BLaER1 (cell line): ENCODE results near the gene SPG21.

Experiments used
- H3K27ac ChIP-seq: shearing (Covaris generic); formaldehyde crosslinking; 2 replicates; pipeline ENCODE4 v1.8.1; 2022
- H3K27me3 ChIP-seq: shearing (Covaris generic); formaldehyde crosslinking; 2 replicates; pipeline ENCODE4 v1.8.1; 2022
- H3K36me3 ChIP-seq: shearing (Covaris generic); formaldehyde crosslinking; 2 replicates; pipeline ENCODE4 v1.8.1; 2022
- H3K4me1 ChIP-seq: shearing (Covaris generic); formaldehyde crosslinking; 2 replicates; pipeline ENCODE4 v1.8.1; 2022
- H3K4me2 ChIP-seq: shearing (Covaris generic); formaldehyde crosslinking; 2 replicates; pipeline ENCODE4 v1.8.1; 2022
- H3K4me3 ChIP-seq: shearing (Covaris generic); formaldehyde crosslinking; 2 replicates; pipeline ENCODE4 v1.8.1; 2022
- H3K9ac ChIP-seq: shearing (Covaris generic); formaldehyde crosslinking; 2 replicates; pipeline ENCODE4 v1.8.1; 2022
- H3K9me3 ChIP-seq: shearing (Covaris generic); formaldehyde crosslinking; 2 replicates; pipeline ENCODE4 v1.8.1; 2022
- H4K20me1 ChIP-seq: shearing (Covaris generic); formaldehyde crosslinking; 2 replicates; pipeline ENCODE4 v1.8.1; 2022
- Cebpa-rat ChIP-seq: shearing (Covaris generic); IDR thresholded peaks from 2 replicates; pipeline ENCODE4 v1.8.1; 2022

Gene SPG21

DNA sequence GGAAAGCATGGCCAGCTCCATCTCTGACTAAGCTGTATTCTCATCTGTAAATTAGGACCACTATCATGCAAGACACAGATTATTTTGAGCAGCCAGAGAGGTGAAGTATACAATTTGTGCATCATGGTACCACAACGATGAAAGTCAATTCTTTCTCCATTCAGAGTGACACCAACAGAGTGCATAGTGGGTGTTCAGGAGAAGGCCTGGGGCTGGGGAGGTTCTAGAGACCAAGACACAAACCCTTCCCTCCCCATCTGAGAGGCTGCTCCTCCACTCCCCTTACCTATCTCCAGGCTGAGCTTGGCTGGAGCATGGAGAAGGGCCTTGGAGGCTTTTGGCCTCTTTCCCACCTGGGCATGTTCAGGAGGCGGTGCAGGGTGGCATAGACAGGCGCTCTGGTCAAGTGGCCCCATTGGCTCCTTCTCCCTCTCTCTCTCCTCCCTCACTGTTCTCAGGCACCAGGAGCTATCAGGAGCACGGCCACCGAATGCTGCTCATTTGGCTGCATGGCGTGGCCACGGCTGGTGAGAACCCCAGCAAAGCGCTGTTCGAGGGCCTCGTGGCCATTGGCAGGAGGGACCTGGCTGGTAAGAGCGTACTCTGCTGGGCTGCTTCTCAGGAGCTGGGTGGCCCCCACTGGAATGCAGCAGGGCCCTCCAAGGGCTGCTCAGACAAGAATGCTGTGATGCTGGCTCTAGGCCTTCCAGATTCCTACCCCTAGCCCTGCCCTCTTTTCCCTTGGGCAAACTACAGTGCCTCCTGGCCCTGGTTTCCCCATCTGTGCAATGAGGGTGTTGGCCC is 40.1 kb downstream of the SPG21 start:
- TF ChIP-seq Cebpa-rat: no peak
- Histone ChIP-seq H3K9me3 (no peaks in the 10 kb centered on the region), H4K20me1 (no peaks in the 10 kb centered on the region), H3K27me3 (no peaks in the 10 kb centered on the region), H3K4me3 (no peak overlapping the region), H3K27ac (no peak overlapping the region), H3K36me3 (no peaks in the 10 kb centered on the region), H3K4me2 (no peak overlapping the region), H3K4me1 (no peaks in the 10 kb centered on the region), H3K9ac (no peak overlapping the region)

DNA sequence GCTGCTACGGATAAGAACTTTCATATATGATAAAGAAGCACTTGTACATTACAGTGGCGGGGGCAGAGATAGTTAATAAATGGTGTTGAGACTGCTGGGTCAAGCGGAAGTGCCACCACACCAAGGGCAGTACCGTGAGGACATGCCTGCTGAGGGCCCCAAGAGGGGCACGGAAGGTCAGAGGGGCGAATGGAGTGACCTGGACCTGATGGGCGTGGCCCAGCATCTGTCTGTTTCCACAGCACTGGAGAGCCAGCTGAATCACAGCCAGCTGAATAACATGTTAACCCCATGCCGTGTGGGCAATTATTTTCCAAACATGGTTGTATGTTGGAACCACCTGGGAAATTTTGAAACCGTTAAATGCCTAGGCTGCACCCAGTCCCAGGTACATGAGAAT is 40.8 kb downstream of the SPG21 start:
- no peaks in the 10 kb centered on the region for H3K36me3 ChIP-seq

DNA sequence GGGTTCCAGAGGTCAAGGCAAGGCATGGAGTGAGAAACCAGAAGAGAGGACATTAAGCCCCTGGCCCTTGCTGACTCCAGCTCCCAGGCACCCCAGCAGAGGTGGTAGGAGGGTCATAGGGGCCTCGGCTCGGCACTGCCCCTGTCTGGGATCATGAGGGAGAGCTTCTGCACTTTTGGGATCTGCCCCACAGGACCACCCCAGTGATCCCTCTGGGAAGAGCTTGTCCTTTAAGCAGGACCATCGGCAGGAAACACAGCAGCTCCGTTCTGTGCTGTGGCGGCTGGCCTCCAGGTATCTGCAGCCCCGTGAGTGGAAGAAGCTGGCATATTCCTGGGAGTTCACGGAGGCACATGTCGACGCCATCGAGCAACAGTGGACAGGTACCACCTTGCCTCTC is 42.5 kb downstream of the SPG21 start:
- H3K9me3 ChIP-seq: no peaks in the 10 kb centered on the region
- H3K36me3 ChIP-seq: no peaks in the 10 kb centered on the region
- no peak overlapping the region for H3K27ac ChIP-seq
- H3K4me2 ChIP-seq: no peak overlapping the region
- H3K9ac ChIP-seq: no peak overlapping the region
- H3K27me3 ChIP-seq: no peaks in the 10 kb centered on the region
- H3K4me1 ChIP-seq: no peaks in the 10 kb centered on the region
- H3K4me3 ChIP-seq: no peak overlapping the region
- no peaks in the 10 kb centered on the region for H4K20me1 ChIP-seq
- TF ChIP-seq Cebpa-rat: no peak

More for the DNA sequence above, 40.8 kb downstream of the SPG21 start:
- Histone ChIP-seq H3K27ac (no peak overlapping the region), H3K9me3 (no peaks in the 10 kb centered on the region), H3K4me2 (no peak overlapping the region), H3K9ac (no peak overlapping the region), H3K27me3 (no peaks in the 10 kb centered on the region), H3K4me1 (no peaks in the 10 kb centered on the region), H4K20me1 (no peaks in the 10 kb centered on the region), H3K4me3 (no peak overlapping the region)
- TF ChIP-seq Cebpa-rat: no peak

DNA sequence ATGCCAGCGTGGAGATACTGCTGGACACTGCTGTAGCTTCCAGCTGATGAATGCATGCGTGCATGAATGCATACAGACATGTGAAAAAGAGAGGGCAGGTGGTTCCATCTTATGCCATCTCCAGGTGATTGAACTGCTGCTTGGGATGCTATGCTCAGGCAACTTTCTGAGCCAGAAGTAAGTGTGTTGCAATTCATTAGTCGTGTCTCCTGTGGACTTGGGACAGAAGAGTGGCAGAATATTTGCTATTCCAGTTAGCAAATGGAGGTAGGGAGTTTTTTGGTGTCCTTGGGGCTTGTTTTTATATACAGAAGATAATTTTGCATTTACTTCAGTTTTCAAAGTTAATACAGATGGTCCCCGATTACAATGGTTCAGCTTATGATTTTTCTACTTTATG is 44.8 kb downstream of the SPG21 start:
- Histone ChIP-seq H3K27ac (no peak overlapping the region), H3K4me2 (no peak overlapping the region), H3K27me3 (no peaks in the 10 kb centered on the region), H3K9ac (no peak overlapping the region), H3K4me1 (no peaks in the 10 kb centered on the region), H3K4me3 (no peak overlapping the region), H3K36me3 (no peaks in the 10 kb centered on the region), H3K9me3 (no peaks in the 10 kb centered on the region), H4K20me1 (no peaks in the 10 kb centered on the region)
- no peak for TF ChIP-seq Cebpa-rat

DNA sequence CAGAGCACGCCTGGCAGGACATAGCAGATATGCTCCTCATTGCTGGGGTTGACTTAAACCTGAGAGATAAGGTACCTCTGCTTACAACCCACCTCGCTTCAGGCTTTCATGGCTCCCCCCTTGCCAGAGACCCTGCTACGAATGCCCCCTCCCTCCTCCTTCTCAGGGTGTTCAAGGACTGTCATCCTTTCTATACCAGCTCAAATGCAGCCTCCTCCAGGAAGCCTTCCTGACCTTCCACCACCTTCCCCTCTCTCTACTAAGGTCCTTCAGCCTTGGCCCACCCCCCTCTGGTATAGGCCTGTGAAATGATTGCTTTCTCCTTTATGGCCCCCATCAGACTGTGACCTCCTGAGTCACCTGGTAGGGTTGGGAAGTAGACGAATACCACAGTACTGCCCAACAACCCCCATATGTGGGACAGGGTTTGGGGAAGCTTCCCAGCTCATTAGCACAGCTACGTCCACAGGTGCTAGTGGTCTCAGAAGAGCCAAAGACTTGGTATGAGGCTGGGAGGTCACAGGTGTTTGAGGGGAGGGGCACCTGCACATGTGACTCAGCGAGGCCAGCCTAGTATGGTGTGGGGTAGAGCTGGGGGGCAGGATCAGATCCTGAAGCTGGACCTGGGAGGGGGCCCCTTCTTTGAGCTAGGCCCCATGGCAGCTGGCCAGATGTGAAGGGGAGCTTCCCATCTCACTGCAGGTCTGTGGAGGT is 46.0 kb downstream of the SPG21 start:
- Histone ChIP-seq H3K27ac (no peak overlapping the region), H3K9ac (no peak overlapping the region), H3K36me3 (no peaks in the 10 kb centered on the region), H3K9me3 (no peaks in the 10 kb centered on the region), H3K4me1 (no peaks in the 10 kb centered on the region), H3K27me3 (no peaks in the 10 kb centered on the region), H3K4me3 (no peak overlapping the region), H3K4me2 (no peak overlapping the region), H4K20me1 (no peaks in the 10 kb centered on the region)
- no peak for TF ChIP-seq Cebpa-rat

DNA sequence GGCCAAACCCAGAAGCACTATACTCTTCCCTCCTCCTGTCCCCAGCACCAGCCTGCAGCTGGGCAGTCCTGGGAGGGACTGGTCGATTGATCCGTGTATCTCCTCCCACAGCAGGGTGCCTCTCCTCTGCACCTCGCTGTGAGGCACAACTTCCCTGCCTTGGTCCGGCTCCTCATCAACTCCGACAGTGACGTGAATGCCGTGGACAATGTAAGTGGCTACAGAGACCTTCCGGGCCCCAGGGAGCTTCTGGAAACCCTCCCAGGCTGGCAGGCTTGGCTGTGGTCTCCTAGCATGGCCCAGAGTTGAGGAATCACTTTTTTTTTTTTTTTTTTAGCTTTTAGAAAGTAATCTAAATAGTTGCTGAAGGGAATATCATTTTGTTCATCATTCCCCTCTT is 47.4 kb downstream of the SPG21 start:
- Histone ChIP-seq H3K27ac (no peak overlapping the region), H3K4me3 (no peak overlapping the region), H3K36me3 (no peaks in the 10 kb centered on the region), H3K9ac (no peak overlapping the region), H3K9me3 (no peaks in the 10 kb centered on the region), H3K4me1 (0 out of 2 replicates have a peak, but pooled peaks cover 6% of the 10 kb centered on the region), H4K20me1 (no peaks in the 10 kb centered on the region), H3K4me2 (no peak overlapping the region), H3K27me3 (no peaks in the 10 kb centered on the region)
- TF ChIP-seq Cebpa-rat: no peak

DNA sequence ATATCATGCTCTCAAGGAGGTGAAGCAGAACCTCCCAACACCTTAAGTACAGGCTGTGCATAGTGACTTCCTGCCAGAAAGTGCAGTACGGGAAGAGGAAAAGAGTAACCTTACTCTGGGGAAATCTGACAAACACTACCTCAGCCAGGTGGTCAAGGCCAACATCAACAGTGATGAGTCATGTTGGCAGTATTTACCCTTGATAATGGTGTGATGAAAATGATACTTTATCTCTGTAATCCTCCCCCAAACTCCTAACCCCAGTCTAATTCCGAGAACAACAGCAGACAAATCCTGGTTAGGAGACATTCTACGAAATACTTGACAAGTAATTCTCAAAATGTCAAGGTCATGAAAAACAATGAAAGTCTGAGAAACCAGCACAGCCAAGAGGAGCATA is 51.5 kb downstream of the SPG21 start:
- Histone ChIP-seq H3K4me1 (peaks cover 6% of the 10 kb centered on the region; the same call in 1 of the 2 replicates), H3K36me3 (no peaks in the 10 kb centered on the region), H3K4me3 (no peak overlapping the region), H3K4me2 (no peak overlapping the region), H3K9me3 (no peaks in the 10 kb centered on the region), H3K27ac (no peak overlapping the region), H3K27me3 (no peaks in the 10 kb centered on the region), H3K9ac (no peak overlapping the region), H4K20me1 (no peaks in the 10 kb centered on the region)
- no peak for TF ChIP-seq Cebpa-rat

DNA sequence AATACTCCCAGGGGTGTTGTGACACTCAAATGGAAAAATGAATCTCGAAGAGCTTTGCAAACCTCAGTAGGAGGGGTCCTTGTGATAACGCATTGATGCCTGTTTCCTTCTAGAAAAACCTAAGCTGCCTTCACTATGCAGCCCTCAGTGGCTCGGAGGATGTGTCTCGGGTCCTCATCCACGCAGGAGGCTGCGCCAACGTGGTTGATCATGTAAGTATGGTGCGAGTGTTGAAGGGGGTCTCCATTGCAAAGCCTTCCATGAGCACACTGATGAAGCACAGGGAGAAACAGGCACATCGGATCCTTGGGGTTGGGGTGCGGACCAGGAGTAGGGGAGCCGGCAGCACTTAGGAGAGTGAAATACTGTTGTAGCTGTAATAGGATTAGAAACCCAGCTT is 55.7 kb downstream of the SPG21 start:
- no peak for TF ChIP-seq Cebpa-rat
- H3K4me2 ChIP-seq: no peak overlapping the region

DNA sequence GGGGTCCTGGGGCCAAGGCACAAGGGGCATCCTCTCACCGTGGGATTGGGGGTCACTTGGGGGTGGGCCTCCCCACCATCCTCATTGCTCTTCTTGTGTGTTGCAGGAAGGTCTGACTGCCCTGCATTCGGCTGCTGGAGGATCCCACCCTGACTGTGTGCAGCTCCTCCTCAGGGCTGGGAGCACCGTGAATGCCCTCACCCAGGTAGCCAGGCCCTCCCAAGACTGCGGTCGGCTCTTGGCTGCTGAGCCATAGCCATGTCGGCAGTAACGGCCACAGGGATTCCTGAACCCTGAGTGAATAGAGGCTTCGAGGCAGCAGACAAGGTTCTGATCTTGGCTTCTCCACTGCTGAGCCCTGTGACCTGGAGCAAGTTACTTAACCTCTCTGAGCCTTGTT is 58.3 kb downstream of the SPG21 start:
- no peak overlapping the region for H3K27ac ChIP-seq
- no peaks in the 10 kb centered on the region for H3K9me3 ChIP-seq
- H4K20me1 ChIP-seq: no peaks in the 10 kb centered on the region
- H3K27me3 ChIP-seq: no peaks in the 10 kb centered on the region
- no peak for TF ChIP-seq Cebpa-rat
- peaks cover 40% of the 10 kb centered on the region for H3K4me1 ChIP-seq
- no peak overlapping the region for H3K4me3 ChIP-seq
- H3K9ac ChIP-seq: no peak overlapping the region
- no peaks in the 10 kb centered on the region for H3K36me3 ChIP-seq
- peak overlapping the region; percentile 18 for H3K4me2 ChIP-seq

More for the DNA sequence above, 55.7 kb downstream of the SPG21 start:
- Histone ChIP-seq H3K4me3 (no peak overlapping the region), H3K36me3 (no peaks in the 10 kb centered on the region), H4K20me1 (no peaks in the 10 kb centered on the region), H3K9me3 (no peaks in the 10 kb centered on the region), H3K4me1 (peaks cover 33% of the 10 kb centered on the region), H3K27me3 (no peaks in the 10 kb centered on the region), H3K27ac (no peak overlapping the region), H3K9ac (no peak overlapping the region)

DNA sequence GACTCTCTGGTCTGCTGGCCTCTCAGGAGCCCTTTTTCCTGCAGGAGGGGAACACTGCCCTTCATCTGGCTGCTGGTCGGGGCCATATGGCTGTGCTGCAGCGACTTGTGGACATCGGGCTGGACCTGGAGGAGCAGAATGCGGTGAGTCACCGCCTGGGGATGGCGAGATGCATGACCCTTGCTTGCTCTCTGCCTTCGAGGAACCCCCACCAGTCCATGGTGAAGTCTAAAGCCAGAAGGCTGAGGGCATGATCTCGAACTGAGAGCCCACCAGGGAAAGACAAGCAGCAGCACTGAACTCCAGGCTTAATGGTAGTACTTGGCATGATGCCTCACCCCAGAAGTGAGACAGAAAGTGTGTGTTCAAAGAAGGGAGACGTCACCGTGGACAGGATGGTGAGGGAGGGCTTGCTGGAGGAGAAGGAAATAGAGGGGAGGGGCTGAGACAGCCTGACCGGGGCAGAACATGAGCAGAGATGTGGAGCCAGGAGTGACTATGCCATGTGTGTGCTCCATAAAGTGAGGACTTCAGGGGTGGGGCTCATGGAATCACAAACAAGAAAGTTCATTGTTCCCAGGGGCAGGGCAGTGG is 58.8 kb downstream of the SPG21 start:
- peaks cover 40% of the 10 kb centered on the region for H3K4me1 ChIP-seq
- no peak overlapping the region for H3K4me3 ChIP-seq
- no peak for TF ChIP-seq Cebpa-rat
- no peaks in the 10 kb centered on the region for H3K36me3 ChIP-seq
- no peaks in the 10 kb centered on the region for H3K27me3 ChIP-seq
- H3K27ac ChIP-seq: no peak overlapping the region
- H3K9me3 ChIP-seq: no peaks in the 10 kb centered on the region
- peak overlapping the region; percentile 18 for H3K4me2 ChIP-seq
- H3K9ac ChIP-seq: no peak overlapping the region
- no peaks in the 10 kb centered on the region for H4K20me1 ChIP-seq
